NCI-H1694 treated with DMSO at 0.1 percent for 48 hours (cell line): ENCODE measurements around the gene KLHL25.
"Not testable (repeated sequence)": the region's sequence is repeated elsewhere in the genome, so short reads cannot be mapped to it uniquely, and the experiment has no call there.

Source experiments
- DNase-seq: peaks from one replicate; lab custom pipeline; 2025; lab: John Stamatoyannopoulos, UW

The KLHL25 gene

DNA sequence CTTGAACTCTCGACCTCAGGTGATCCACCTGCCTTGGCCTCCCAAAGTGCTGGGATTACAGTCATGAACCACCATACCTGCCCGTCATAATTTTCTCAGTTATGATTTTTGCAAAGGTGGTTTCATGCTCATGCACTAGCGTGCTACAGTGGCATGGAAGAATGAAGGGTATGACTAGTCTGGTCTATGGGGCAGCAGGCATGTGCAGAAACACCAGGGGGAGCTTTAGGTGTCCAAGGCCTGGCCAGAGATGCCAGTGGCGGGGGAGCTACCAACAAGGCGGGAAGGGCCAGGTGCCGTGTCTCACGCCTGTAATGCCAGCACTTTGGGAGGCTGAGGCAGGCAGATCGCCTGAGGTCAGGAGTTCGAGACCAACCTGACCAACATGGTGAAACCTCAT lies 7.9 kb upstream of the KLHL25 start:
- not testable (repeated sequence) for DNase-seq

DNA sequence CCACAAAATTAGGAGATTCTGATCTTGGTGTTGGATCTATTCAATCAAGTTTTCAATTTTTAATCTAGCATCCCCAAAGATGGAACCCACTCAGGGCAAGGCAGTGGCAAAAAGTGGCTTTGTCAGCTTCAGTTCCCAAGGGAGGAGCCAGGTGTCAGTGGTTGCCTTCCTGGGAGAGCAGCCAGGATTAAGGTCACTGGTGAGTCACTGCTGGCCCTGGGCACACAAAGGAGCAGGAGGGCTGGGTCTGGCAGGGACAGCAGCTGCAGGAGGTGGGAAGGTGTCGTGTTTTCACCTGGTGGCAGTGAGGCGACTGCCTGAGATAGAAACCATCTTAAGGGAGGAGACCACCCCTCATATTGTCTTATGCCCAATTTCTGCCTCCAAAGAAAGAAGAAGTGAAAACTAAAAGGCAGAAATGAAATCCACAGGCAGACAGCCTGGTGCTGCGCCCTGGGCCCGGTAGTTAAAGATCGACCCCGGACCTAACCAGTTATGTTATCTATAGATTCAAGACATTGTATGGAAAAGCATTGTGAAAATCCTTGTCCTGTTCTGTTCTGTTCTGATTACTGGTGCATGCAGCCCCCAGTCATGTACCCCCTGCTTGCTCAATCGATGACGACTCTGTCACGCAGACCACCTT lies 5.9 kb upstream of the KLHL25 start:
- peak; percentile 30 for DNase-seq

DNA sequence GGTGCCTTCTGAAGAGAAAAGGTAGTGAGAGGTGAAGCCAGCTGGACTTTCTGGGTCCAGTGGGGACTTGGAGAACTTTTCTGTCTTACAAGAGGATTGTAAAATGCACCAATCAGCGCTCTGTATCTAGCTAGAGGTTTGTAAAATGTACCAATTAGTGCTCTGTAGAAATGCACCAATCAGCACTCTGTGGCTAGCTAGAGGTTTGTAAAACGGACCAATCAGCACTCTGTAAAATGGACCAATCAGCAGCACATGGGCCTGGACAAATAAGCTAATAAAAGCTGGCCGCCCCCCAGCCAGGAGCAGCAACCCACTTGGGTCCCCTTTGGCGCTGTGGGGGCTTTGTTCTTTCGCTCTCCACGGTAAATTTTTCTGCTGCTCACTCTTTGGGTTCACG lies 1.6 kb upstream of the KLHL25 start:
- not testable (repeated sequence) for DNase-seq

DNA sequence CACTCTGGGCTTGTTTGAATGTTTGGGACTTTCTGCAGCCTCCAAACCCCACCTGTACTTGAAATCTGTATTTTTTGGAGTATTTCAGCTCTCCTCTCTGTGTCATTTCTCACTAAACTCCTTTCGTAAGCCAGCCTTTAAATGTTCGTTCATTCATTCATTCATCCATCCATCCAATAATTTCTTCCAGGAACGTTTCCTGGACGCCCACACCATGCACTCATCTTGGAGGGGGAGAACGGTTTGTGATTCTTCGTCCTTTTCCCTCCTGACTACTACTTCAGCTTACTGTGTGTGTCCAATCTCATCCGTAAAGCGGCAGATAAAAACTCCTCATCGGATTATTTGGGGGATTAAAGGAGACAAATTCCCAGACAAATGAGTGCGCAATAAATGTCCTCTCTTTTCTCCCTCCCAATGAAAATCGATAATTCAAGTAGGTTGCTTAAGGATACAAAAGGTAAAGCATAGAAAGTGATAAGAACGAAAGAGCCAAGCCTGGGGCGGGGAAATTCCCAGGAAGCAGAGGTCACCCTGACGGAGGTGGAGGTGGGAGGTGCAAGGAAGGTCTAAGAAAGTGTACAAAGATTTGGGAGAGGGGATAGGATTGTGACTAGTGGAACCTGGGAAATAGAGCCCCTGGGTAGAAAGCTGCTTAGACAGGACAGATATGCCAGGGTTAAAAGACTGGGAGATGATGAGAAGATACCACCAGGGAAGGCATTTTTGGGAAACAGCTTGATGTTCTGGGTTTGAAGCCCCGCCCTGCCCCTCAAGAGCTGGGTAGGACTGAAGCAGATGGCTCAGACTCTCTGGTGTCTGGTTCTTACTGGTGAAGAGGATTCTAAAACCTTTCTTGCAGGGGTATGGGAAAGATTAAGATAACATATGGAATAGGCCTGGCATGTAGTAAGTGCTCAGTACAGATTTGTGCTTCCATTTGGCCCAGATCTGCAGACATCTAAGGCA lies 896 bp upstream of the KLHL25 start:
- DNase-seq, result no peak

DNA sequence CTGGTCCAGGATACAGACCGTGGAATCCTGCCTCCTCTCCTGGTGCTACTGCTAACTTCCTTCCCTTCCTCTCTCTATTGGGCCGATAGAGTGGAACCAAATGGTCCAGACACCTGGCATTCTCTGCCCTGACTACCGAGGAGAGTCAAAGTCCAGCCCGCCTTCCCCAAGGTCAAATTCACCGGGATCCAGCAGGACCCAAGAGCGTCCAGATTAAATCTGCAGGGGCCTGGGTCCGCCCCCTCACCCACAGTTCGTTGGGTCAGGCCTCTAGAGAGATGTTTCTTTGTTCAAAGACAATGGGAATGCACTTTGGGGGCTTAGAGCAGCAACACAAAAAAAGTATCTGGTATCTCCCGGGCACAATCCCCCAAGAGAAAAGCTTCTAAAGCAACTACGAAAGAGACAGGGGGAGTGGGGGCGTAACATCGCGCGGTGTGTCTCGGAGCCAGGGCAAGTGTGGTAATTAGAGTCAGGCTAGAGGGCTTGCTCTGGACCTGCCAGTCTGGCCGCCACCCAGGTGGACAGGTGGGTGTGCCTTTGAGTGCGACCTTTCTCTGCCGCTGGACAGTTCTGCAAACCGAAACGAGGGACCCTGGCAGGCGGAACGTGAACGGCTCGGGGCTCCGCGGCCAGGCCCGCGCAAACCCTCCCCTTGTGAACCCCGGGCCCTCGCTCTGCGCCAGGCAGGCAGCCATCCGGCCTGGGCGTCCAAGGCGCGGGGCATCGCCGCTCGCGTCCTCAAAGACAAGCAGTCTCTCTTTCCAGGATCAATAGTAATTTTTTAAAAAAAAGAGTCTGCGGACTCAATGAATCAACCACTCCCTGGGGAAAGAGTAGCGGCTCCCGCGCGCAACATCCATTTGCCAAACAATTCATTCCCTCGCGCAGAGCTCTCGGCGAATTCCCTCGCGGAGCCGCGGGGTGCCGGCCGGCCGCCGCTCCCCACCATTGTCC lies 806 bp downstream of the KLHL25 start:
- DNase-seq, result no peak

DNA sequence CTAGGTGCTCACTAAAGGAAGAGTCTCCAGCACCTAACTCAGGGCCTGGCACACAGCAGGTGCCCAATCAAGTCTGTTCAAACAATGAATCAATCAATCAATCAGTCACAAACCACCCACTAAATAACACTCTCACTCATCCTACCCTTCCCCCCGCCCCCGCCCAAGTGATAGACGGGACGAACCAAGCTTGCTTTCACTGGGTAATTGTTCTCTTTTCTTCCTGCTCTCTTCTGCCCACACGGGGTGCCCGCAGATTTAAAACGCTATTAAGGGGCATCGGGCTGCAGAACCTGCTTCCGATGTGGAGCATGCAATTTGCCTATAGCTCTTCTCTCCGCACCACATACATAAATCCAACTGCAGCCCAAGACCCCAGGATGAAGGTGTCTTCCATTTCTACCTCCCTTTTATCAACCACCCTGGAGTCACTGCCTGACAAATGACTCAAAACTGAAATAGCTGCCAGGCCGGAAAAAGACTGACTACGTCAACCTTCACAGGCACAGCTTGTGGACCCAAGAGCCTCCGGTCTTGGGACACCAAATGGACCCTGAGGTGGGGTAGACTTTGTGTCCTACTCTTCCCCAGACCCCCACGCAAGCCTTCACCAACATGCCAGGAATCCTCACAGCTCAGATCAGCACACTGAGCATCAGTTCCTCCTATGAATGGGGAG lies 1.7 kb downstream of the KLHL25 start:
- DNase-seq, result no peak

DNA sequence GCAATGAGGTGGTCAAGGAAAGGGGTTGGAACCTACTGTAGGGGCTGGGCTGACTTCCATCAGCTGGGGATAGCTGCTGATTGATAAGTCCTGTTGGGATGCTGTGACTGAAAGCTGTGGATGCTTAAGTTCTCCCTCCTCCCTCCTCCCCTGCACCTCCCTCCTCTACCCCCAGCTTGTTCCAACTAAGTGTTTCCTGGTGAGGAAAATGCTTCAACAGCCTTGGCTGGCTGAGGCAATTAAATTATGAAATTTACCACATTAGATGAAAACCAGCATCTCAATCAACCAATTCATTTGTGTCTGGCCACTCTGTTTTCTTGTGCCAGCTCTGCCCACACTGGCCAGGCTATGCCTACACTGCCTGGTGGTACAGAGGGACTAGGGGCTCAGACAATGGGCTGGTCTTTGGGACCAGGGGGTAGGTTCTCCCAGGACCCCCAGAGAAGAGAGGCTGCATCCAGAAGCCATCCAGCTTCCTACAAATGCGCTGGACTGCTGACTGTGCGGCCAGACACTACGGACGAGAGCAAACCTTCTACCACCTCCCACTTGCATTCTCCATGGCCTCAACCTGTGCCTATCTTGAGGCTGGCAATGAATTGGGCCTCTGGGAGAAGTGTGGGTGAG lies 2.5 kb downstream of the KLHL25 start:
- no peak for DNase-seq

DNA sequence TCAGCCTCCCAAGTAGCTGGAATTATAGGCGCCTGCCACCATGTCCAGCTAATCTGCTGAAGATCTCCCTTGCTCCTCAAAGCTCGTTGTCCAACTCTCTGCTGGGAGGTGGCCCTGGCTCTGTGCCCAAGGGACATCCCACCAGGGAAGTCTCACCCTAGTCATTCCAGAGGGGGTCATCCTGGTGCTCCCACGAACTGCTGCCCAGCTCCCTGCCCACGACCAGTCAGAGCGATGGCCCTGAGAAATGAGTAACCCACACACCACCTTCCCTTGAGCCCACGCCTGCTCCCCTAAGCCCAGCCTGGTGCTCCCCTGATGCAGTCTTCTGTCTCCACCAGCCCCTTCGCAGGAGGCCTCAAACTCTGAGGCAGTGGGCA lies 5.2 kb downstream of the KLHL25 start:
- DNase-seq, result no peak

DNA sequence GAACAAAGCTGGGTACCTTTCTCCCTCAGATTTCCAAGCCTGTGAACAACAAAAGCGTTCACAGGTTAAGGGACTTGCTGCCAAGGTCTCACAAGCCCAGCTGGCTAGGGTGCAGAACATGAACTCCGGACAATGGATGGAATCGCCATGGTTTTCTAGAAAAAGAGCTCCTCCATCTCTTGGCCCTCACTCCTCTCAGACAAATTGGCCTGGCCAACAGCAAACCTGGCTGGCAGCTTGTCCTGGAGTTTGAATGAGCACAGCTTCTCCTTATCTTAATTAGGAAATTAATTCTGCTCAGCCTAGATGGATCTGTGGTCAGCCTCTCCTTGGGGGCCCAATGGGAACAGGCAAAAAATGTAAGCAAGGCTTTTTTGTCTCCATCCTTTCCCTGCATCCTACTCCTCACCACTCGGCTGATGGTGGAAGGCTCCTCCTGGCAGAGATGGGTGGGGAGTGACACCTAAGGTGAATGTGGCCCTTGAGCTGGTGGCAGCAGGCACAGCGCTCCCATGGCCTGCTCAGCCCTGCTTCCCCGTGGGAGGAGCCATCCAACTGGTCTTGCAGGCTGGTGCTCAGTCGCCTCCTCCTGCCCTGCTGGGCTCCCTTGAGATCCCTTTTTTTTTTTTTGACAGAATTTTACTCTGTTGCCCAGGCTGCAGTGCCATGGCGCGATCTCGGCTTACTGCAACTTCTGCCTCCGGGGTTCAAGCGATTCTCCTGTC lies 5.8 kb downstream of the KLHL25 start:
- no peak for DNase-seq

DNA sequence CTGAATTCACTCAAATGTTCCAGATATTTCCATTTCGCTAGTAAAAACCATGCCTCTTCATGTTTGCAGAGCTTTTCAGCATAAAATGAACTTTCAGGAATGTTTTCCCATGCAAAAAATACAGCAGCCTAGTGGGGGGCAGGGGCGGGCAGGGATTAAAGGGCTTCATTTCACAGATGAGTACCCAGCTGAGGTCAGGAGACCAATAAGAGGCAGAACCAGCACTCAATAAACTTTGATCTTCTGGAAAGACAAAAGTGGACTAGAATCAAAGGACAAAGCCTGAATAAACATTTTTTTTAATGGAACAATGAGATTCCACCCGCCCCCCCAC lies 8.0 kb downstream of the KLHL25 start:
- DNase-seq, result no peak

DNA sequence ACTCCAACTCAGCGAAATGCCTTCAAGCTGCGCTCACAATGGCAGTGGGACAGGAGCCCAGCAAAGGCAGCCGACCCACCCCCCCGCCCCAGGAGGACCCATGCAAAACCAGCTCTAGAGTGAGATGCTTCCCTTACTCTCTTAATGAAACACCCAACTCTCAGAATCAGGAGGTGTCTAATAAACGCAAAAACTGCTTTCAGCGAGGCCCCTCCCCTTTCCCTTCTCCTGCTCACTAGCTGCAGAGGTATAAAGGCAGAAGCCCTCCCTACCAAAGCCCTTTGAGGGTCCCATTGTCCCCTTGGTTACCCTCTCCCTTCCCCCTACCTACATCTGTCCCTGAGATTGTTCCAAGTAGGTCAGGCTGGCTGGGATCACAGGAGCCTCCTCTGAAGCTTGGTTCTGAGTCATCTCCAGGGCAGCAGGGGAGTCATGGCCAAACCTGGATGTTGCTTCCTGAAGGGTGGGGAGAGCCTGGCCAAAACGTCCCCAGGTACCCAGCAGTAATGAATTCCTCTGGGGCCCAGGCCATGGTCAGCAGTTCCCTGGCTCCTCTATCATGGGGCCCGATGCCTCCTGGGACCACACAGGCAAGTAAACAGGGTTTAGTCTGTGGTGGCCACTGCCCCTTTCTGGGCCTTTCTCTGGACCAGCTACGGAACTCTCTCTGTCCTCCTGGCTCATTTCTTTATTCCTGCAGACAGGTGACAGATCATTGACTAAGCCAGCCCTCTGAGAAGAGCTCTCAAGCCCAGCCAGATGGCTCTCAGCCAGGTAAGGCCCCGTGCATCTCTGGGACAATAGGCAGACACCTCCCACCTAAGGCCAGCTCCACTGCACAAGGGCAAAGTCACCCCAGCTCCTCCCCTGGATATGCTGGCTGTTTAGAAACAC lies 8.6 kb downstream of the KLHL25 start:
- DNase-seq, result no peak

DNA sequence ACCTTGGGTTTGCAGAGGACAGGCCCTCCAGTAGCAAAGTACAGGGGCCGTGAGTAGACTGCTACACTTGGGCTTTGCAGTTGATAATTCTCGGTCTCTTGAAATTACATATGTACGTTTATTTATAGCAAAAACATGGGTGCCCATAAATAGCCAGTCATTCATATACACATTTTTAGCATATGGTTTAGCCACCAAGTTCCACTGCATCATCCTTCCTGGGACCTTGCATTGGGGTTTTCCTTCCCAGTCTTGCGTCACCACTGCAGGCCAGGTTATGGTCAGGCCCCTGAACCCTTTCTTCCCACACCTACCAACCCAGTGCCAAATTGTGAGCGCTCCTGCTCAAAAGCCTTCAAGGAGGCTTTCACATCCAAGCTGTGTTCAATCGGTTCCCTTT lies 12.7 kb downstream of the KLHL25 start:
- no peak for DNase-seq

DNA sequence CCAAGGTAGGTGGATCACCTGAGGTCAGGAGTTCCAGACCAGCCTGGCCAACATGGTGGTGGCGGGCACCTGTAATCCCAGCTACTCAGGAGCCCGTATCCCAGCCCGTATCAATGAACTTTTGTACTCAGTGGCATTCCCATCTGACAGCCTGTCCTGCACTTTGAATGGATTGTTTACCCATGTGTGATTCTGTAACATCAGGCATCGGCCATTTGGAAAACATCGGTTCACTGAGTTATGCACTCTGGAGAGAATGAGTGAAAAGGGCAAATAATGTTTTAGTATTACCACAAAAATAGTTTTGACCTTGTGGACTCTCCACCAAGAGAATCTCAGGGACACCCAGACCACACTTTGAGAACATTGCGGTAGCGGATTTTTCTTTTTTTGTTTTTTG lies 13.6 kb downstream of the KLHL25 start:
- no peak for DNase-seq

DNA sequence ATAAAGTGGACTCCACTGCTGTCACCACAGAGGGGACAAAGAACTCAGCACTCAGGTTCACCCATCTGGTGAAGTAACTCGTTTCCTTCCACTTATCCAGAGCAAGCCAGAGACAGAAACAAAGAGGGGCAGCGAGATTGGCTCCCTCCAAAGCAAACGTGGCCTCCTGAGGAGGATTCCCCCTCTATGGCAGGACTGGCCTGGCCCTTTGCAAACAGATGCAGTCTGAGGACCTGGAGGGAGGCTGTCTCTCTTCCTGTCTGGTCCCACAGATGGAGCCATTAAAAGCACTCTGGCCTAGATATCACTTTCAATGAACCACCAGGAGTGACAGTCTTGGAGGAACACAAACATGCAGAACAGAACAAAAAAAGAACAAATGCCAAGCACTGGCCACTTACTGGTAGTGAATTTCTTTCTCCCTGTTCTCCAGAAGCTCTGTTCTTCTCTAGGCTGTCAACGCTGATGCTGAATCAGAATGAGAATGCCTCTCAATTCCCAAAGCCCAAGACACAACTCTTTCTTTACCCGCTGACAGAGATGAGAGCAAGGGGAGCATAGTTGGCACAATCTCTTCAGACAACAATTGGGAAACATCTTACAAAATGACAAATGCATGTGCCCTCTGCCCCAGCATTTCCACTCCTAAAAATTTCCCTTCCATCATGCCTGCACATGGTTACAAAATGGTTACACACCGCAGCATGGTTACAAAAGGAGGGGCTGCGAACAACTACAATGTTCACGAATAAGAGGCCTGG lies 14.3 kb downstream of the KLHL25 start:
- DNase-seq, result no peak

DNA sequence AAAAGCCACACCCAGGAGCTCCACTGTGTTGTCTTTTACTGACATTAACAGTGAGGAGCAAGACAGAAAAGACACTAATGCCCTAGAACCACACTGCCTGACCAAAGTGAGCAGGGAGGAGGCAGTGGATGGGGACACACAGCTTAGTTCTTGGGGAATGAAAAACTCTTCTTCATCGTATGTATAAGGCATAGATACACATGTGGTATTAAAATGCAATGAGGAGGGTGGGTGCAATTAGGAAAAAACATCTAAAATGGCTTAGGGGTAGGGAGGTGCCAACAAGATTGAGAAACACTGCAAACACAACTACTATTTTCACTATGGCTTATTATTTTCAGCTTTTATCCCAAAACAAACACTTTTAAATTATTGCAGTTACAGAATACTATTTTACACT lies 15.5 kb downstream of the KLHL25 start:
- no peak for DNase-seq

DNA sequence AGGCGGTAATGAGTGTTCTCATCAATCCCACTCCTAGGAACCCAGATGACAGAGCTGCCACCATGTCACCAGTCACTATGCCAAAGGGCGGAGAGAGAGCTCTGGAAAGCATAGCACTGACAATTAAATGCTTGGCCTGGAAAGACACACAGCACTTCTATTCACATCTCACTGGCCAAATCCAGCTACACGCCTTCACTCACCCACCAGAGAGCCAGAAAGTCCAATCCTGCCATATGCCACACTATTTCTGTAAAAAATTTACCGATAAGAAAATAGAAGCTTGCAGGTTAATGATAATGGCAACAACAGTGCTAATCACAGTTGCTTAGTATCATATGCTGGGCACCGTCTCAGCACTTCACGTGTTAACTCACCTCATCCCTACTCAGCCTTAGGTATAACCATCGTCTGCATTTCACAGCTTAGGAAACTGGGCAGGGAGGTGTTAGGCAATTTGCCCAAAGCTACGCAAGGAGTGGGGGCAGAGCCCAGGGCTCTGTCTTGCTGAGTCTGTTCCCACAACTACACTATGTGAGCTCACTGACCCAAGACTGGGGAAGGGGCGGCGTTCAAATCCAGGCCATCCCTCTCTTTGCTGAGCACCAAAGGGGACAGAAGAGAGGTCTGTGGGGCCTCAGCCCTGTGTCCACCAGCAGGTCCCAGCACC lies 16.5 kb downstream of the KLHL25 start:
- peak; percentile 53 for DNase-seq

DNA sequence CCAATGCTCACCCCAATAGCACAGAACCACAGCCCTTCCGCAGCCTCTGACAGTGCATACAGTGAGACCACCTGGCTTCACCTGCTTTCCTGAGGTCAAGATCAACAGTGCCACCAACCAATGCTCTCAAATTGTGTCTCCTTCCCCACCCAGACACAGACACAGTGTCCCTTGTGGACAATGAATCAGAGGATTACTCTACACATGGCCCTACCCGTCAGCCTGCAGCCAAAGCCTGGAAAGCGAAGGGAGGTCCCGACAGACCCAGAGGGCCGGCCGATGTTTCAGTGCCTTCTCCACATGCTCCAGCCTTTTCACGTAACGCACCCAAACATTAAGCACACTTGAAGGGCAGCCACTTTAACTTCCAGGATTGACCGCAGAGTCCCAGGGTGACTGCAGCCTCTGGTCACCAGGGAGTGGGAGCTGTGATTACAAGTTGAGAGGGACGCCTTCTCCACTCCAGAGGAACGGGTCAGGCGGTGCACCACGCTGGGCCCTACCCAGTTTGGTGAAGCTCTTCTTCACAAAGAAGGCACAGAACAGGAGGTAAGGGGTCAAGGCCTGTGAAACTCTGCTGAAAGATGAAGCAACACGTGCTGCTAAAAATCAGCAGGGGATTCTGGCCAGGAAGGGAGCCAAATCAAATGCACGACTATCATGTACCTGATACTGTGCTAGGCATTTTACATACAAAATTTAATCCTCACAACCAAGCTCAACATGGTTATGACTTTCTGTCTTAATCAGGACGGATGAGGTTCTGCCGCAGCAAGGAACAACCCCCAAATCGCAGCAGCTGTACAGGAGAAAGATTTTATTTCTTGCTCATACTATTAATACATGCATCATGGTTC lies 17.2 kb downstream of the KLHL25 start:
- DNase-seq, result no peak
